ENCODE data around the gene GOLGA6A. TPM values are rescaled to one million over a fixed set of nuclear protein-coding genes. Genes with fewer than 3 reads are reported as not detected.
"Not testable (repeated sequence)": the region's sequence is repeated elsewhere in the genome, so short reads cannot be mapped to it uniquely, and the experiment has no call there.

GOLGA6A gene
- total and polyA plus RNA-seq, 3 donors from 2014 or later, result 24.6 to 42.4 (median 32.4) TPM

GRCh38 chr15:74121858-74122257 is 39.5 kb upstream of the GOLGA6A start:
- no peak for DNase-seq
- no peaks in the 10 kb centered on the region for H3K27me3 ChIP-seq
- intact Hi-C loops (cut with DNase I; ENCODE audit: low total_unique reads), result no loop called here
- no peaks in the 10 kb centered on the region for H3K36me3 ChIP-seq (ENCODE audit: low read depth, missing control alignments)
- 68 to 79% methylated on average over 5 to 6 of the region's 6 CpGs for WGBS, 2 donors
- TF ChIP-seq, protein P1, sequence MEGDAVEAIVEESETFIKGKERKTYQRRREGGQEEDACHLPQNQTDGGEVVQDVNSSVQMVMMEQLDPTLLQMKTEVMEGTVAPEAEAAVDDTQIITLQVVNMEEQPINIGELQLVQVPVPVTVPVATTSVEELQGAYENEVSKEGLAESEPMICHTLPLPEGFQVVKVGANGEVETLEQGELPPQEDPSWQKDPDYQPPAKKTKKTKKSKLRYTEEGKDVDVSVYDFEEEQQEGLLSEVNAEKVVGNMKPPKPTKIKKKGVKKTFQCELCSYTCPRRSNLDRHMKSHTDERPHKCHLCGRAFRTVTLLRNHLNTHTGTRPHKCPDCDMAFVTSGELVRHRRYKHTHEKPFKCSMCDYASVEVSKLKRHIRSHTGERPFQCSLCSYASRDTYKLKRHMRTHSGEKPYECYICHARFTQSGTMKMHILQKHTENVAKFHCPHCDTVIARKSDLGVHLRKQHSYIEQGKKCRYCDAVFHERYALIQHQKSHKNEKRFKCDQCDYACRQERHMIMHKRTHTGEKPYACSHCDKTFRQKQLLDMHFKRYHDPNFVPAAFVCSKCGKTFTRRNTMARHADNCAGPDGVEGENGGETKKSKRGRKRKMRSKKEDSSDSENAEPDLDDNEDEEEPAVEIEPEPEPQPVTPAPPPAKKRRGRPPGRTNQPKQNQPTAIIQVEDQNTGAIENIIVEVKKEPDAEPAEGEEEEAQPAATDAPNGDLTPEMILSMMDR (IDR thresholded peaks at IDR 0.05), result no peak
- TF ChIP-seq POLR2A (IDR thresholded peaks at IDR 0.05), result no peak
- no peak overlapping the region for H3K27ac ChIP-seq
- H3K4me3 ChIP-seq, result no peak overlapping the region
- no peaks in the 10 kb centered on the region for H3K9me3 ChIP-seq
- no peaks in the 10 kb centered on the region for H3K4me1 ChIP-seq

GRCh38 chr15:74121039-74121438 is 38.7 kb upstream of the GOLGA6A start:
- H3K27me3 ChIP-seq, result no peaks in the 10 kb centered on the region
- WGBS, 2 donors, result 30 to 34% methylated on average over 2 to 4 of the region's 4 CpGs
- intact Hi-C loops (cut with DNase I; ENCODE audit: low total_unique reads), result no loop called here

GRCh38 chr15:74120426-74120825 is 38.1 kb upstream of the GOLGA6A start:
- H3K36me3 ChIP-seq (ENCODE audit: low read depth, missing control alignments), result no peaks in the 10 kb centered on the region
- no peak overlapping the region for H3K4me3 ChIP-seq
- no peaks in the 10 kb centered on the region for H3K4me1 ChIP-seq
- no peaks in the 10 kb centered on the region for H3K27me3 ChIP-seq
- intact Hi-C loops (cut with DNase I; ENCODE audit: low total_unique reads), result no loop called here
- DNase-seq, result no peak
- H3K27ac ChIP-seq, result no peak overlapping the region
- no peak for TF ChIP-seq POLR2A (IDR thresholded peaks at IDR 0.05)
- TF ChIP-seq, protein P1 (IDR thresholded peaks at IDR 0.05), result no peak
- 62 to 86% methylated on average over 6 of the region's 6 CpGs for WGBS, 2 donors
- H3K9me3 ChIP-seq, result no peaks in the 10 kb centered on the region

More at GRCh38 chr15:74121039-74121438, 38.7 kb upstream of the GOLGA6A start:
- Histone ChIP-seq H3K36me3 (ENCODE audit: low read depth, missing control alignments) (no peaks in the 10 kb centered on the region), H3K4me3 (no peak overlapping the region), H3K27ac (no peak overlapping the region), H3K9me3 (no peaks in the 10 kb centered on the region), H3K4me1 (no peaks in the 10 kb centered on the region)
- TF ChIP-seq, protein P1 (IDR thresholded peaks at IDR 0.05), result no peak
- no peak for TF ChIP-seq POLR2A (IDR thresholded peaks at IDR 0.05)
- DNase-seq, result no peak

GRCh38 chr15:74109713-74110112 is 27.4 kb upstream of the GOLGA6A start:
- 86 to 87% methylated on average over 7 of the region's 7 CpGs for WGBS, 2 donors
- H3K36me3 ChIP-seq (ENCODE audit: low read depth, missing control alignments), result no peaks in the 10 kb centered on the region
- no peak for DNase-seq

GRCh38 chr15:74108611-74109010 is 26.3 kb upstream of the GOLGA6A start:
- H3K4me3 ChIP-seq; H3K36me3 ChIP-seq (ENCODE audit: low read depth, missing control alignments); H3K27ac ChIP-seq; H3K4me1 ChIP-seq; H3K9me3 ChIP-seq; H3K27me3 ChIP-seq; DNase-seq; intact Hi-C loops (cut with DNase I; ENCODE audit: low total_unique reads): not testable (repeated sequence)
- 94% methylated on average over 6 of the region's 6 CpGs for WGBS, 2 donors

More at GRCh38 chr15:74109713-74110112, 27.4 kb upstream of the GOLGA6A start:
- Histone ChIP-seq H3K4me3 (no peak overlapping the region), H3K27me3 (no peaks in the 10 kb centered on the region), H3K4me1 (no peaks in the 10 kb centered on the region), H3K9me3 (no peaks in the 10 kb centered on the region), H3K27ac (no peak overlapping the region)
- intact Hi-C loops (cut with DNase I; ENCODE audit: low total_unique reads), result no loop called here
- no peak for TF ChIP-seq POLR2A (IDR thresholded peaks at IDR 0.05)
- TF ChIP-seq, protein P1 (IDR thresholded peaks at IDR 0.05), result no peak

Measured in testis (tissue), 3 donors.